ENCODE data around the gene TMSB4X. TPM values are rescaled to one million over a fixed set of nuclear protein-coding genes. Genes with fewer than 3 reads are reported as not detected.

The TMSB4X gene
- total RNA-seq, 1 donor from 2014 or later: 2,397 TPM

DNA sequence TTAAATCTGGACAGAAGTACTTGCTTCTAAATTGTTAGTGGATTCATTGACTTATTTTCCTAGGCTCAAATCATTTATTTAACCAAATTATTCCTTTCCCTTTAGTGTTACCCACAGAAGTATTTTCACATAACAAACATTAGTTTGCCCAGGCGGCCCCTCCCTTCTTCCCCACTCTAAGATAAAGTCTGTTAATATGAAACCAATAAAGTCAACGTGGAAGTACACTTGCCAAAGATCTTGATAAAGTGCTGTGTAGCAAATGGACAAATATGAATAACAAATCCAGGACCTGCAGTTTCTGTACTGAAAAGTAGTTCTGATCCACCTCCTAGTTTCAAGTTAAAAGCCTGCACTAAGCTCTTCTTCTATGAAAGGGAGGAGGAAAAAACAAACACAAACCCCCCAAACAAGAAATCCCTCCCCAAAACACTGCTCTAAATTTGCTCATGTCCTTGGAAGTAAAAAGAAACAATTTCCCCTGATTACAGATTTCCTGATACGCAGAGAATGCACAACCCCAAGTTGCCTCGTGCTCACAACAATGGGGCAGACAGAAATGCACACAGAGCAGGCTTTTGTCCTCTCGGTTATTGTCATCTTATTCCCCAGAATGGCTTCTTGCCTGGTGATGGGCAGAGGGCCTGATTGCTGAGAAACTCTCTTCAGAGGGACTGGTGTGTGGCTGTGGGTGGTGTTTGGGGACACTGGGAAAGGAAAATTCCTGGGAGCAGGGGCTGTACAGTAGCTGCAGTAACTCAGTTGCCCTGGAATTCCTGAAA is 23.2 kb downstream of the TMSB4X start:
- TF ChIP-seq, protein P1, sequence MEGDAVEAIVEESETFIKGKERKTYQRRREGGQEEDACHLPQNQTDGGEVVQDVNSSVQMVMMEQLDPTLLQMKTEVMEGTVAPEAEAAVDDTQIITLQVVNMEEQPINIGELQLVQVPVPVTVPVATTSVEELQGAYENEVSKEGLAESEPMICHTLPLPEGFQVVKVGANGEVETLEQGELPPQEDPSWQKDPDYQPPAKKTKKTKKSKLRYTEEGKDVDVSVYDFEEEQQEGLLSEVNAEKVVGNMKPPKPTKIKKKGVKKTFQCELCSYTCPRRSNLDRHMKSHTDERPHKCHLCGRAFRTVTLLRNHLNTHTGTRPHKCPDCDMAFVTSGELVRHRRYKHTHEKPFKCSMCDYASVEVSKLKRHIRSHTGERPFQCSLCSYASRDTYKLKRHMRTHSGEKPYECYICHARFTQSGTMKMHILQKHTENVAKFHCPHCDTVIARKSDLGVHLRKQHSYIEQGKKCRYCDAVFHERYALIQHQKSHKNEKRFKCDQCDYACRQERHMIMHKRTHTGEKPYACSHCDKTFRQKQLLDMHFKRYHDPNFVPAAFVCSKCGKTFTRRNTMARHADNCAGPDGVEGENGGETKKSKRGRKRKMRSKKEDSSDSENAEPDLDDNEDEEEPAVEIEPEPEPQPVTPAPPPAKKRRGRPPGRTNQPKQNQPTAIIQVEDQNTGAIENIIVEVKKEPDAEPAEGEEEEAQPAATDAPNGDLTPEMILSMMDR (IDR thresholded peaks at IDR 0.05): no peak
- no peak for DNase-seq (ENCODE audit: low spot score in 2 of 2)

DNA sequence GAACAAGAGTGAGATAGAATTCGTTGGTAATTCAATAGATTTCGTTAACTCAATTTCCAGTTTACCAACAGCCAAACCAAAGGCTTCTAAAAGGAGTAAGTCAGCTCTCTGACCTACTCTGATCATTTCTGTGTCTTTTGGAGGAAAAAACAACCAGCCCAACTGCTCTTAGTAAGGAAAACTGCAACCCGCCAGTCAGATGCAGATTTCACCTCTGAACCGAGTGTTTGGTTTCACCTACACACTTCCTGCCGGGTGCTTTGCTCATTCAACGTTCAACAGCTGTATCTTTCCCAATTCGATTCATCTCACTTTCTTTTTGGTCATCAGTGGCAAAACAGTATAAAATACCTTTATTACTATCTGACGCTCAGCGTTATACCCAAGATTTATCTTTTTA is 24.5 kb downstream of the TMSB4X start:
- DNase-seq (ENCODE audit: low spot score in 2 of 2): no peak
- TF ChIP-seq, protein P1 (IDR thresholded peaks at IDR 0.05): no peak
- Histone ChIP-seq H3K27ac (peak overlapping the region in 1 of 2 donors; percentile 34), H3K36me3 (no peaks in the 10 kb centered on the region), H3K9me3 (no peaks in the 10 kb centered on the region), H3K4me1 (peaks cover 0 to 11% of the 10 kb centered on the region in 2 donors), H3K27me3 (no peaks in the 10 kb centered on the region), H3K4me3 (no peak overlapping the region)
- intact Hi-C loops (cut with DNase I): no loop called here

More for the DNA sequence above, 23.2 kb downstream of the TMSB4X start:
- H3K27ac ChIP-seq: peak overlapping the region; percentile 7 to 44
- no peaks in the 10 kb centered on the region for H3K27me3 ChIP-seq
- H3K36me3 ChIP-seq: no peaks in the 10 kb centered on the region
- intact Hi-C loops (cut with DNase I): no loop called here
- no peak overlapping the region for H3K4me3 ChIP-seq
- no peaks in the 10 kb centered on the region for H3K9me3 ChIP-seq
- H3K4me1 ChIP-seq: peaks cover 0 to 11% of the 10 kb centered on the region in 2 donors

GRCh38 chrX:13000301-13000811 is 25.4 kb downstream of the TMSB4X start:
- peak overlapping the region in 1 of 2 donors; percentile 45 for H3K4me3 ChIP-seq
- DNase-seq (ENCODE audit: low spot score in 2 of 2): no peak
- H3K27me3 ChIP-seq: no peaks in the 10 kb centered on the region
- H3K4me1 ChIP-seq: peaks cover 0 to 11% of the 10 kb centered on the region in 2 donors
- TF ChIP-seq, protein P1 (IDR thresholded peaks at IDR 0.05): no peak
- peak overlapping the region; percentile 29 to 47 for H3K27ac ChIP-seq
- intact Hi-C loops (cut with DNase I): no loop called here
- H3K36me3 ChIP-seq: no peaks in the 10 kb centered on the region
- no peaks in the 10 kb centered on the region for H3K9me3 ChIP-seq

DNA sequence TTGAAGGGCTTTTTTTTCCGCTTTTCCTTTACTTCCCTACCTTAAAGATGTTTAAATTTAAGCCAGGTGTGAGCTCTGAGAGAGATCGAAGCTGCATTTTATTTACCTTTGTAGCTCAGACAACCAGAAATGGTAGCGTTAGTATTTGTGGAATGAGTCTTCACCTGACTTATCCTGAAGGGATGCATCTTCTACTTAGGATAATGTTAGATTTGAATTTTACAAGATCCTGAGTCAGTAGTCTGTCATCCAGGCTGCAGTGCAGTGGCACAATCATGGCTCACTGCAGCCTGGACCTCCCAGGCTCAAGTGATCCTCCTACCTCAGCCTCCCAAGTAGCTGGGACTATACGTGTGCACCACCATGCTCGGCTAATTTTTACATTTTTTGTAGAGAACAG is 26.2 kb downstream of the TMSB4X start:
- Histone ChIP-seq H3K27me3 (no peaks in the 10 kb centered on the region), H3K4me1 (peaks cover 0 to 11% of the 10 kb centered on the region in 2 donors), H3K4me3 (no peak overlapping the region), H3K36me3 (no peaks in the 10 kb centered on the region), H3K27ac (no peak overlapping the region), H3K9me3 (no peaks in the 10 kb centered on the region)
- no peak for DNase-seq (ENCODE audit: low spot score in 2 of 2)
- TF ChIP-seq, protein P1 (IDR thresholded peaks at IDR 0.05): no peak
- intact Hi-C loops (cut with DNase I): no loop called here

GRCh38 chrX:13001961-13002671 is 27.2 kb downstream of the TMSB4X start:
- no peak for DNase-seq (ENCODE audit: low spot score in 2 of 2)
- H3K27ac ChIP-seq: no peak overlapping the region
- no peaks in the 10 kb centered on the region for H3K9me3 ChIP-seq
- H3K4me1 ChIP-seq: peaks cover 0 to 15% of the 10 kb centered on the region in 2 donors
- H3K4me3 ChIP-seq: no peak overlapping the region
- H3K36me3 ChIP-seq: no peaks in the 10 kb centered on the region
- TF ChIP-seq, protein P1 (IDR thresholded peaks at IDR 0.05): no peak
- intact Hi-C loops (cut with DNase I): no loop called here
- H3K27me3 ChIP-seq: no peaks in the 10 kb centered on the region
